ENCODE measurements around the gene VPS13A. TPM values are rescaled to one million over a fixed set of nuclear protein-coding genes. Genes with fewer than 3 reads are reported as not detected.
"Not testable (repeated sequence)": the region's sequence is repeated elsewhere in the genome, so short reads cannot be mapped to it uniquely, and the experiment has no call there.

The VPS13A gene
- total and polyA plus RNA-seq, 2 donors = 8.4 to 98.7 TPM

- WGBS = 50% methylated on average over 3 of the region's 3 CpGs
- no peaks in the 10 kb centered on the region for H3K36me3 ChIP-seq (ENCODE audit: insufficient read depth)
- DNase-seq (ENCODE audit: extremely low spot score) = no peak
- H3K4me3 ChIP-seq (ENCODE audit: low read depth, low read length) = no peak overlapping the region
- H3K27ac ChIP-seq (ENCODE audit: low read depth) = no peak overlapping the region
- no peaks in the 10 kb centered on the region for H3K4me1 ChIP-seq (ENCODE audit: insufficient read depth)
Measured at GRCh38 chr9:77218612-77219011, 41.3 kb downstream of the VPS13A start.

GRCh38 chr9:77221431-77221830 lies 44.1 kb downstream of the VPS13A start:
- peaks cover 2% of the 10 kb centered on the region for H3K36me3 ChIP-seq (ENCODE audit: insufficient read depth)
- no peak for DNase-seq (ENCODE audit: extremely low spot score)
- WGBS = 89% methylated on average over 3 of the region's 3 CpGs
- no peak overlapping the region for H3K27ac ChIP-seq (ENCODE audit: low read depth)
- H3K4me3 ChIP-seq (ENCODE audit: low read depth, low read length) = no peak overlapping the region
- H3K4me1 ChIP-seq (ENCODE audit: insufficient read depth) = no peaks in the 10 kb centered on the region

GRCh38 chr9:77224746-77225312 lies 47.5 kb downstream of the VPS13A start:
- WGBS = 84% methylated on average over 5 of the region's 5 CpGs
- peaks cover 5% of the 10 kb centered on the region for H3K36me3 ChIP-seq (ENCODE audit: insufficient read depth)

GRCh38 chr9:77236693-77237092 lies 59.4 kb downstream of the VPS13A start:
- 76% methylated on average over 5 of the region's 5 CpGs for WGBS

More at GRCh38 chr9:77224746-77225312, 47.5 kb downstream of the VPS13A start:
- Histone ChIP-seq H3K4me1 (ENCODE audit: insufficient read depth) (no peaks in the 10 kb centered on the region), H3K4me3 (ENCODE audit: low read depth, low read length) (no peak overlapping the region), H3K27ac (ENCODE audit: low read depth) (no peak overlapping the region)
- DNase-seq (ENCODE audit: extremely low spot score) = no peak

GRCh38 chr9:77237896-77238295 lies 60.6 kb downstream of the VPS13A start:
- 98% methylated on average over 2 of the region's 2 CpGs for WGBS
- no peaks in the 10 kb centered on the region for H3K4me1 ChIP-seq (ENCODE audit: insufficient read depth)
- no peak overlapping the region for H3K4me3 ChIP-seq (ENCODE audit: low read depth, low read length)
- DNase-seq (ENCODE audit: extremely low spot score) = no peak
- no peaks in the 10 kb centered on the region for H3K36me3 ChIP-seq (ENCODE audit: insufficient read depth)
- H3K27ac ChIP-seq (ENCODE audit: low read depth) = no peak overlapping the region

More at GRCh38 chr9:77236693-77237092, 59.4 kb downstream of the VPS13A start:
- DNase-seq (ENCODE audit: extremely low spot score) = no peak
- H3K4me3 ChIP-seq (ENCODE audit: low read depth, low read length) = no peak overlapping the region
- no peak overlapping the region for H3K27ac ChIP-seq (ENCODE audit: low read depth)
- no peaks in the 10 kb centered on the region for H3K36me3 ChIP-seq (ENCODE audit: insufficient read depth)
- no peaks in the 10 kb centered on the region for H3K4me1 ChIP-seq (ENCODE audit: insufficient read depth)

GRCh38 chr9:77251050-77251449 lies 73.7 kb downstream of the VPS13A start:
- WGBS = 93% methylated on average over 1 of the region's 1 CpG
- Histone ChIP-seq H3K4me1 (ENCODE audit: insufficient read depth) (no peaks in the 10 kb centered on the region), H3K27ac (ENCODE audit: low read depth) (no peak overlapping the region), H3K36me3 (ENCODE audit: insufficient read depth) (no peaks in the 10 kb centered on the region), H3K4me3 (ENCODE audit: low read depth, low read length) (no peak overlapping the region)
- DNase-seq (ENCODE audit: extremely low spot score) = no peak

GRCh38 chr9:77257275-77257674 lies 79.9 kb downstream of the VPS13A start:
- H3K27ac ChIP-seq (ENCODE audit: low read depth) = no peak overlapping the region
- DNase-seq (ENCODE audit: extremely low spot score) = no peak
- WGBS = 97% methylated on average over 2 of the region's 2 CpGs
- no peak overlapping the region for H3K4me3 ChIP-seq (ENCODE audit: low read depth, low read length)
- no peaks in the 10 kb centered on the region for H3K4me1 ChIP-seq (ENCODE audit: insufficient read depth)
- peaks cover 1% of the 10 kb centered on the region for H3K36me3 ChIP-seq (ENCODE audit: insufficient read depth)

- Histone ChIP-seq H3K27ac (ENCODE audit: low read depth) (no peak overlapping the region), H3K4me1 (ENCODE audit: insufficient read depth) (no peaks in the 10 kb centered on the region), H3K36me3 (ENCODE audit: insufficient read depth) (peaks cover 1% of the 10 kb centered on the region), H3K4me3 (ENCODE audit: low read depth, low read length) (no peak overlapping the region)
- no peak for DNase-seq (ENCODE audit: extremely low spot score)
- 97% methylated on average over 8 of the region's 8 CpGs for WGBS
Measured at GRCh38 chr9:77261605-77262004, 84.3 kb downstream of the VPS13A start.

- 85% methylated on average over 5 of the region's 5 CpGs for WGBS
- H3K4me3 ChIP-seq (ENCODE audit: low read depth, low read length); H3K4me1 ChIP-seq (ENCODE audit: insufficient read depth); H3K36me3 ChIP-seq (ENCODE audit: insufficient read depth); DNase-seq (ENCODE audit: extremely low spot score); H3K27ac ChIP-seq (ENCODE audit: low read depth): not testable (repeated sequence)
Measured at GRCh38 chr9:77267762-77268161, 90.4 kb downstream of the VPS13A start.

- Histone ChIP-seq H3K4me1 (ENCODE audit: insufficient read depth) (no peaks in the 10 kb centered on the region), H3K4me3 (ENCODE audit: low read depth, low read length) (no peak overlapping the region), H3K36me3 (ENCODE audit: insufficient read depth) (no peaks in the 10 kb centered on the region), H3K27ac (ENCODE audit: low read depth) (no peak overlapping the region)
- WGBS = 89% methylated on average over 1 of the region's 1 CpG
- DNase-seq (ENCODE audit: extremely low spot score) = no peak
Measured at GRCh38 chr9:77271023-77271690, 93.8 kb downstream of the VPS13A start.

- no peak for DNase-seq (ENCODE audit: extremely low spot score)
- WGBS = 96% methylated on average over 3 of the region's 3 CpGs
- Histone ChIP-seq H3K4me1 (ENCODE audit: insufficient read depth) (no peaks in the 10 kb centered on the region), H3K4me3 (ENCODE audit: low read depth, low read length) (no peak overlapping the region), H3K36me3 (ENCODE audit: insufficient read depth) (no peaks in the 10 kb centered on the region), H3K27ac (ENCODE audit: low read depth) (no peak overlapping the region)
Measured at GRCh38 chr9:77276799-77277198, 99.5 kb downstream of the VPS13A start.

GRCh38 chr9:77277719-77278118 lies 100.4 kb downstream of the VPS13A start:
- Histone ChIP-seq H3K36me3 (ENCODE audit: insufficient read depth) (no peaks in the 10 kb centered on the region), H3K4me3 (ENCODE audit: low read depth, low read length) (no peak overlapping the region), H3K4me1 (ENCODE audit: insufficient read depth) (no peaks in the 10 kb centered on the region), H3K27ac (ENCODE audit: low read depth) (no peak overlapping the region)
- WGBS = 89% methylated on average over 3 of the region's 3 CpGs
- no peak for DNase-seq (ENCODE audit: extremely low spot score)

GRCh38 chr9:77283991-77284390 lies 106.7 kb downstream of the VPS13A start:
- WGBS = 55% methylated on average over 2 of the region's 2 CpGs
- Histone ChIP-seq H3K27ac (ENCODE audit: low read depth) (no peak overlapping the region), H3K36me3 (ENCODE audit: insufficient read depth) (no peaks in the 10 kb centered on the region), H3K4me3 (ENCODE audit: low read depth, low read length) (no peak overlapping the region), H3K4me1 (ENCODE audit: insufficient read depth) (no peaks in the 10 kb centered on the region)
- no peak for DNase-seq (ENCODE audit: extremely low spot score)

- WGBS = 97% methylated on average over 7 of the region's 7 CpGs
- H3K27ac ChIP-seq (ENCODE audit: low read depth) = no peak overlapping the region
- no peaks in the 10 kb centered on the region for H3K4me1 ChIP-seq (ENCODE audit: insufficient read depth)
- DNase-seq (ENCODE audit: extremely low spot score) = no peak
- no peaks in the 10 kb centered on the region for H3K36me3 ChIP-seq (ENCODE audit: insufficient read depth)
- H3K4me3 ChIP-seq (ENCODE audit: low read depth, low read length) = no peak overlapping the region
Measured at GRCh38 chr9:77284616-77285015, 107.3 kb downstream of the VPS13A start.
